B cell (primary cell): ENCODE data around the gene MICAL3. TPM values are rescaled to one million over a fixed set of nuclear protein-coding genes. Genes with fewer than 3 reads are reported as not detected.

Experiments used
- ATAC-seq: fragments of 200-7000 bp; cut with Tn5 transposase; one replicate; pipeline ENCODE4 v1.10.0; 2021; ENCODE audit warnings: low read depth, mild to moderate bottlenecking, moderate number of reproducible peaks, moderate library complexity
- CTCF ChIA-PET: fragments of 350-600 bp; sonication (Branson Sonifier 250); formaldehyde crosslinking; loops from one replicate; lab custom pipeline; 2021; ENCODE audit warnings: antibody characterized with exemption, inconsistent platforms; lab: Charles Lee
- POLR2A ChIA-PET: fragments of 350-600 bp; sonication (Branson Sonifier 250); formaldehyde crosslinking; loops from one replicate; lab custom pipeline; 2021; ENCODE audit warnings: antibody characterized with exemption; lab: Charles Lee
- DNase-seq: peaks from one replicate; pipeline ENCODE4 v3.0.0; 2013
- H2AFZ ChIP-seq: 2 replicates; pipeline ENCODE4 v1.6.1; 2012; ENCODE audit warnings: mild to moderate bottlenecking, low read depth, low read length; ENCODE audit not compliant: insufficient read depth, poor library complexity, severe bottlenecking
- H3K27ac ChIP-seq, 2 donors: 1 replicate in 1 of 2; 2 replicates in 1 of 2; pipeline ENCODE4 v1.5.1; 2012 to 2013; ENCODE audit warnings: low read length in 2 of 2, mild to moderate bottlenecking in 2 of 2, moderate library complexity in 1 of 2
- H3K27me3 ChIP-seq, 4 experiments: fragments of 200-600 bp in 1 of 4; sonication (generic) in 1 of 4; replicated peaks in 1 of 4; 1 replicate in 2 of 4; 2 replicates in 2 of 4; pipeline versions ENCODE4 v1.6.1 to v1.7.0; 2013 to 2016; ENCODE audit warnings: low read length in 3 of 4, mild to moderate bottlenecking in 2 of 4, mixed read lengths in 1 of 4, moderate library complexity in 1 of 4; ENCODE audit not compliant: insufficient read depth in 4 of 4, control insufficient read depth in 3 of 4; ENCODE audit errors: control extremely low read depth in 1 of 4
- H3K36me3 ChIP-seq, 2 experiments: replicated peaks in 1 of 2; 1 replicate in 1 of 2; 2 replicates in 1 of 2; pipeline versions ENCODE4 v1.6.1 to v1.7.1; 2013; ENCODE audit warnings: low read length in 1 of 2; ENCODE audit not compliant: insufficient read depth in 2 of 2, control insufficient read depth in 1 of 2; ENCODE audit errors: control extremely low read depth in 1 of 2, extremely low read depth in 1 of 2
- H3K4me1 ChIP-seq, 2 donors: fragments of 200-600 bp in 1 of 2; sonication (generic) in 1 of 2; 1 replicate in 1 of 2; 2 replicates in 1 of 2; pipeline versions ENCODE4 v1.5.1 to v1.6.1; 2013 to 2017; ENCODE audit warnings: low read length in 2 of 2; ENCODE audit not compliant: control insufficient read depth in 2 of 2, insufficient read depth in 2 of 2
- H3K4me2 ChIP-seq: replicated peaks from 2 replicates; pipeline ENCODE3; 2012; ENCODE audit warnings: mild to moderate bottlenecking, low read depth, low read length; ENCODE audit not compliant: poor library complexity, severe bottlenecking
- H3K4me3 ChIP-seq, 5 experiments: fragments of 200-600 bp in 1 of 5; sonication (generic) in 1 of 5; 1 replicate in 3 of 5; 2 replicates in 2 of 5; pipeline versions ENCODE4 v1.5.1 to v1.7.0; 2011 to 2016; ENCODE audit warnings: low read length in 4 of 5, mild to moderate bottlenecking in 4 of 5, low read depth in 2 of 5, control low read depth in 1 of 5, moderate library complexity in 1 of 5; ENCODE audit not compliant: insufficient read depth in 1 of 5; ENCODE audit errors: control extremely low read depth in 1 of 5, extremely low read depth in 1 of 5
- H3K79me2 ChIP-seq: fragments of 200-600 bp; sonication (generic); one replicate; pipeline ENCODE4 v1.6.0; 2016; ENCODE audit warnings: low read length; ENCODE audit not compliant: control insufficient read depth, insufficient read depth
- H3K9ac ChIP-seq: fragments of 200-600 bp; sonication (generic); 2 replicates; pipeline ENCODE4 v1.6.1; 2017; ENCODE audit warnings: mild to moderate bottlenecking, low read length, moderate library complexity
- H3K9me3 ChIP-seq, 3 donors: one replicate each; pipeline versions ENCODE4 v1.6.1 to v1.7.1; 2013; ENCODE audit warnings: low read length in 2 of 3; ENCODE audit not compliant: control insufficient read depth in 2 of 3, insufficient read depth in 1 of 3; ENCODE audit errors: control extremely low read depth in 1 of 3
- H4K20me1 ChIP-seq: 2 replicates; pipeline ENCODE4 v1.6.0; 2012; ENCODE audit warnings: mild to moderate bottlenecking, low read length; ENCODE audit not compliant: insufficient read depth, control insufficient read depth, poor library complexity, severe bottlenecking
- H3K27ac Mint-ChIP-seq: one replicate; pipeline ENCODE4 v1.8.0; 2021; ENCODE audit warnings: mixed read lengths
- H3K27me3 Mint-ChIP-seq: one replicate; pipeline ENCODE4 v1.8.0; 2021; ENCODE audit warnings: mixed read lengths
- H3K4me1 Mint-ChIP-seq: one replicate; pipeline ENCODE4 v1.8.0; 2021; ENCODE audit warnings: mixed read lengths
- H3K4me3 Mint-ChIP-seq: one replicate; pipeline ENCODE4 v1.8.0; 2021; ENCODE audit warnings: mixed read lengths
- H3K9me3 Mint-ChIP-seq: one replicate; pipeline ENCODE4 v1.8.0; 2022; ENCODE audit warnings: mixed read lengths; ENCODE audit not compliant: insufficient read depth
- CTCF ChIP-seq: fragments of 200-600 bp; IDR thresholded peaks from one replicate; pipeline ENCODE4 v1.8.0; 2022; ENCODE audit warnings: antibody characterized with exemption, mild to moderate bottlenecking
- EZH2 ChIP-seq: IDR thresholded peaks from 2 replicates; pipeline ENCODE4 v1.6.1; 2012; ENCODE audit warnings: borderline replicate concordance, low read depth, mild to moderate bottlenecking, moderate library complexity, low read length; ENCODE audit not compliant: insufficient read depth, poor library complexity, severe bottlenecking
- WGBS: methylation state at CpG from one replicate; pipeline ENCODE4 v1.1.5; 2013; ENCODE audit warnings: missing lambda C conversion rate; ENCODE audit not compliant: insufficient coverage; 5-methylcytosine and 5-hydroxymethylcytosine counted together
- intact Hi-C: fragments of 100-400 bp; cut with micrococcal nuclease; formaldehyde crosslinking; loops from one replicate; pipeline ENCODE4 v1.10.0; 2022
- polyA plus RNA-seq: library from polyadenylated mRNA; depleted of rRNA; stranded (reverse); fragments of >200 nt; gene quantifications from 2 replicates; pipeline ENCODE4 v1.2.3, GENCODE V29; 2012
- total RNA-seq, 2 donors: library from RNA; stranded (reverse); fragments of 120-200 nt in 1 of 2; gene quantifications; 1 replicate in 1 of 2; 2 replicates in 1 of 2; pipeline versions ENCODE4 v1.2.3 to v1.2.4, GENCODE V29; 2013 to 2022

Gene MICAL3
- total and polyA plus RNA-seq, 2 donors (not counting 1 experiment from before 2014, with no cell fraction given): 50.5 to 253 TPM

- DNase-seq: no peak
Observed at GRCh38 chr22:18073467-18073866, 49.1 kb upstream of the MICAL3 start.

More at GRCh38 chr22:18073467-18073866, 49.1 kb upstream of the MICAL3 start:
- Histone ChIP-seq H2AFZ (no peak overlapping the region), H4K20me1 (no peaks in the 10 kb centered on the region), H3K4me2 (no peak overlapping the region), H3K27ac (no peak overlapping the region), H3K9ac (no peak overlapping the region), H3K36me3 (no peaks in the 10 kb centered on the region), H3K4me3 (no peak overlapping the region), H3K4me1 (peaks cover 52 to 56% of the 10 kb centered on the region in 2 donors), H3K9me3 (no peaks in the 10 kb centered on the region), H3K79me2 (peaks cover 23% of the 10 kb centered on the region), H3K27me3 (no peaks in the 10 kb centered on the region)
- POLR2A ChIA-PET: interaction anchor here (0.6 kb wide), 1 partner anchor 99 kb away, joined by 11 read pairs; no protein-coding TSS in a partner anchor
- CTCF ChIA-PET: interaction anchor here (1.3 to 9.6 kb wide), 5 partner anchors 16 to 243 kb away, joined by 4 to 250 read pairs (median 133); partner anchors contain the start of gene MICAL3
- intact Hi-C loops: no loop called here
- no peak for ATAC-seq
- H3K4me3 Mint-ChIP-seq: no peak overlapping the region
- H3K27ac Mint-ChIP-seq: peak overlapping the region; percentile 16
- 100% methylated on average over 1 of the region's 2 CpGs for WGBS
- TF ChIP-seq EZH2 (no peak), CTCF (no peak)
- no peaks in the 10 kb centered on the region for H3K9me3 Mint-ChIP-seq
- no peaks in the 10 kb centered on the region for H3K27me3 Mint-ChIP-seq
- H3K4me1 Mint-ChIP-seq: peaks cover 63% of the 10 kb centered on the region
